Gastroesophageal sphincter (tissue), 3 donors: ENCODE measurements around the gene TMEM45A.

ENCODE experiments used
- POLR2A ChIP-seq, 2 donors: fragments of 450-650 bp; IDR thresholded peaks; one replicate each; pipeline ENCODE4 v1.6.1; 2017; ENCODE audit warnings: antibody characterized with exemption in 2 of 2, mild to moderate bottlenecking in 2 of 2, moderate library complexity in 1 of 2
- TF ChIP-seq, protein P1 (sequence below), 4 experiments: fragments of 200-600 bp in 2 of 4; fragments of 450-650 bp in 2 of 4; sonication (generic) in 1 of 4; IDR thresholded peaks; one replicate each; pipeline ENCODE4 v1.5.1; 2017 to 2019; ENCODE audit warnings: antibody characterized with exemption in 4 of 4, mild to moderate bottlenecking in 2 of 4, moderate library complexity in 2 of 4

DNA sequence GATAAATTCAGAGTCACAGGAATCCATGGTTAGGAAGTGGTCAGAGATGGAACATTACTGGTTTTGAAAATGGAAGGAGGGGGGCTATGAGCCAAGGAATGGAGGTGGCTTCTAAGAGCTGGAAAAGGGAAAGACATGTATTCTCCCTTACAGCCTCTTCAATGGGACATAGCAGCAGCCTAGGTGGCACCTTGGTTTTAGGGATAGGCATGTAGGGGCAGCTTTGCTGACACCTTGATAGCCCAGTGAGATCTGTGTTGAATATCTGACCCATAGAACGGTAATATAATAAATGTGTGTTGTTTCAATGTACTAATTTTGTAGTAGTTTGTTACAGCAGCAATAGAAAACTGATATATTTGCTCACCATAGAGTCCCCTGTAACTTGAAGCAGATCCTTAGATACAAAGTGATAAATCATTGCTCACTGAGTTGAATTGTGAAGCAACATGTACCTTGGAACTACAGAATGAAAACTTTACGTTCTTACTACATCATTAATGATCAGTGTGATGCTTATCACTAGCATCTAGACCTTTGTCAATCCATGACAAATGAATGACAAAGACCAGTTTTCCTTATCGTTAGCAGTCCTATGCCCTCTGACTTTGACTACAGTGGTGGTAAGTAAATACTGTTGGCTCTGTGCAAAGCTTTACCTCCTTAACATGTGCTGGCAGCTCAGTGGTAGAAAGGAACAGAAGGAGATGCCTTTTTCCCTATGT is 53.8 kb downstream of the TMEM45A start:
- no peak for TF ChIP-seq POLR2A (IDR thresholded peaks at IDR 0.05)
- TF ChIP-seq, protein P1, sequence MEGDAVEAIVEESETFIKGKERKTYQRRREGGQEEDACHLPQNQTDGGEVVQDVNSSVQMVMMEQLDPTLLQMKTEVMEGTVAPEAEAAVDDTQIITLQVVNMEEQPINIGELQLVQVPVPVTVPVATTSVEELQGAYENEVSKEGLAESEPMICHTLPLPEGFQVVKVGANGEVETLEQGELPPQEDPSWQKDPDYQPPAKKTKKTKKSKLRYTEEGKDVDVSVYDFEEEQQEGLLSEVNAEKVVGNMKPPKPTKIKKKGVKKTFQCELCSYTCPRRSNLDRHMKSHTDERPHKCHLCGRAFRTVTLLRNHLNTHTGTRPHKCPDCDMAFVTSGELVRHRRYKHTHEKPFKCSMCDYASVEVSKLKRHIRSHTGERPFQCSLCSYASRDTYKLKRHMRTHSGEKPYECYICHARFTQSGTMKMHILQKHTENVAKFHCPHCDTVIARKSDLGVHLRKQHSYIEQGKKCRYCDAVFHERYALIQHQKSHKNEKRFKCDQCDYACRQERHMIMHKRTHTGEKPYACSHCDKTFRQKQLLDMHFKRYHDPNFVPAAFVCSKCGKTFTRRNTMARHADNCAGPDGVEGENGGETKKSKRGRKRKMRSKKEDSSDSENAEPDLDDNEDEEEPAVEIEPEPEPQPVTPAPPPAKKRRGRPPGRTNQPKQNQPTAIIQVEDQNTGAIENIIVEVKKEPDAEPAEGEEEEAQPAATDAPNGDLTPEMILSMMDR (IDR thresholded peaks at IDR 0.05) = no peak
